Measurements from ENCODE around the gene CSNK1G2.

DNA sequence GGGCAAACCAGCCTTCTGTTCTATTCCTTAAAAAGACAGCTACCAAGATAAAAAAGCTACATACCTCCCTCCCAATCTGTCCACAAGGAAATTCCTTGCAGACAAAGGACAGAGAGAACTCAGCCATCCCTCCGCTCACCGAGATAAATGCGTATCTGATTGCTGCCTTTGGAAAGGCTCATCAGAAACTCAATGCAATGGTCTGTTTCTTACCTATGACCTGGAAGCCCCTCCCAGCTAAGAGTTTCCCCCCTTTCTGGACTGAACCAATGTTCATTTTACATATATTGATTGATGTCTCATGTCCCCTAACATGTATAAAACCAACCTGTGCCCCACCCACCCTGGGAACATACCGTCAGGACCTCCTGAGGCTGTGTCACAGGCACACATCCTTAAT lies 62.9 kb downstream of the CSNK1G2 start:
- no peak for TF ChIP-seq POLR2A (IDR thresholded peaks at IDR 0.05)
- TF ChIP-seq CTCF (IDR thresholded peaks at IDR 0.05 in 4 of 5, conservative IDR thresholded peaks at IDR 0.05 in 1 of 5): no peak

Data from gastrocnemius medialis (tissue), 4 donors.